Activated CD4-positive, CD25-positive, alpha-beta regulatory T cell treated with anti-CD3 and anti-CD28 coated beads, Interleukin-2, amount 50 U/mL, for 16 hours (primary cell): Measurements from ENCODE around the gene DRP2.
"Not testable (repeated sequence)": the region's sequence is repeated elsewhere in the genome, so short reads cannot be mapped to it uniquely, and the experiment has no call there.

Source experiments
- DNase-seq: peaks from one replicate; pipeline ENCODE4 v3.0.0-alpha.2; 2020; ENCODE audit warnings: low read depth, low spot score

DRP2 gene

GRCh38 chrX:101241531-101241930 is 21.9 kb downstream of the DRP2 start:
- DNase-seq: no peak

- DNase-seq: no peak
Measured at GRCh38 chrX:101252634-101253033, 33.0 kb downstream of the DRP2 start.

DNA sequence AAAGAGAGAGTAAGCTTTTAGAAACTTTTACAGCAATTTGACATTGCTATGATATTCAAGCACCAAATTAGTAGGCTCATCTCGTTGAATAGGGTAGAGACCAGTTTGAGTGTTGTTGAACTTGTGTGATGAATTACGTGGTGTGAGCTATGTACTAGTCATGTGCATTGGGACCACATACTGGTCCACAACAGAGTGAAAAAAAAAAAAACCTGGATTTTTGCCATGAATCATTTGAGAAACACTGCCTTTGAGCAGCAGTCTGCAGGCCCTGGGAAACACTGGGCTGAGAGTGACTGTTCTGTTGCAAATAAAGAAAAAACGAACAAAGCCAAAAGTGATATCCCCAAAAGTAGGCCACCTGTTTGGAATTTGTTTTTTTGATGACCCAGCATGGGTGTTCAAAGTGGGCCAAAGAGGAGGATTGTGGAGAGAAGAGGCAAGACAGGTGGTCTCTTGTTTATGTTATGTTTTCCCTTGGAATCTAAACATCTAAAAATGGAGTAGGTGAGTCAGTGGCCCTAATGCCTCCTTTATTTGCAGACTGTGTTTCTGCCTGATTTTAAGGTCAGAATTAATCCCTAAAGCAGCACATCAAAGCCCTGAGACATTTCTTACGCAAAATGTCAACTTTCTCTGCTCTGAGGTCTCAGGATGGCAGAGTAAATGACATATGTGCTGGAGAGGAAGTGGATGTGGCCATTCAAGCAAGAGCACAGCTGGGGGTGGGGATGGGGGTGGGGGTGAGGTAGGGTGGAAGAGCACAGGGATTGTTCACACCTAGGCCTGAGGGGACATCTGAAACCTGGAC is 38.1 kb downstream of the DRP2 start:
- no peak for DNase-seq

DNA sequence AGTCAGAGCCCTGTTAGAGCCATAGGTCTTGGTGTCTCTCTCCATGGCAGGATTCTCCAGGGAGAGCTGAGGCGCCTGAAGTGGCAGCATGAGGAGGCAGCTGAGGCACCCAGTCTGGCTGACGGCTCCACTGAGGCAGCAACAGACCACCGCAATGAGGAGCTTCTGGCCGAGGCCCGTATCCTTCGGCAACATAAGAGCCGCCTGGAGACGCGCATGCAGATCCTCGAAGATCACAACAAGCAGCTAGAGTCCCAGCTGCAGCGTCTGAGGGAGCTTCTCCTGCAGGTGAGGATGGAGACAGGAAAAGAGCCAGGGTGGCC is 38.6 kb downstream of the DRP2 start:
- DNase-seq: no peak

DNA sequence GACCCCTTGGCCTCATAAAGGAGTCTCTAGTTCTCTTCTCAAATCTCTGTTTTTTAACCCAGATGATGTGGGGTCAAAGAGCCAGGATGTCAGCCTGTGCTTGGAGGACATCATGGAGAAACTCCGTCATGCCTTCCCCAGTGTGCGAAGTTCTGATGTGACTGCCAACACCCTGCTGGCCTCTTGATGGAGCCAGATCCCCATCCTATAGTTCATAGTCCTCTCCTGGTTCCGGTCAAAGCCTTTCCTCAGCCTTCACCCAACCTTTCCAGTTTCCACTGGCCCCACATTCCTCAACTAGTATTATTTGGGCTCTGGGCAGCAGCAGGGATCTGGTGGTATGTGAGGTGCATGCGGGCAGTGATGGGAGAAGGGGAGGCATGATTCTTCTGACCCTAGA is 40.8 kb downstream of the DRP2 start:
- no peak for DNase-seq

DNA sequence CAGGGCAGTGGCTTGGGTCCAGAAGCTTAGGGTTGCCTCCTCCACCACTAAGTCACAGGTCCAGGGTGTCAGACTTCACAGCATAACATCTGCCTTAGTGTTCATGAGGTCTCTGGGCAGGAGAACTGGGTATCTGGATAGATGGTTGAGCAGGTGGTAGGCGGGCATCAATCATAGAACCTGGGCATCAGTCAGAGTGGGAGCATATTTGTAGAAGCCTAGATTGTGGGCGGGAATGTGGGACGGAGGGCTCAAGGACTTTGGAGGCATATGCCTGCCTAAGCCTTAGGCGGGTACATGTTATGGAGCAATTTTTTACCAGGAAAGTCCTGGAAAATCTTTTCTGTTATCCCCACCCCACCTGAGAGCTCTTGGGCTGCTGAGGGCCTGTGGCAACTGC is 43.0 kb downstream of the DRP2 start:
- DNase-seq: no peak

DNA sequence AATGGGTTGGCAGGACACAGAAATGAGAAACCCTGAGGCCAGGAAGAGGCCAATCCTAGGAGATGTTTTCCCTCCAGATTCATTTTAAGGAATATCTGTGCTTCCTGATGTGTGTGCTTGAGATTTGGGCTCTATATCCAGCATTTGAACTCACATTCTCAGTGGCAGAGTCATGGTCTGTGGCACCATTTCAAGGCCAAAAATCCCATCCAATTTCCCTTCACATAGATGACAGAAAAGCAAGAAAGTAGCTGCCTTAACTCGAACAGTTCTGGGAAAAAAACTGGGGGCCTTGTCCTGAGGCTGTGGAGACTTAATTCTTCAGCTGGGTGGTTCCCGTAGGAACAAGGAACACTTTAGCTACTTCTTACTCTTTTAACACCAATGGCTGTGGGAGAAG is 44.2 kb downstream of the DRP2 start:
- DNase-seq: no peak

DNA sequence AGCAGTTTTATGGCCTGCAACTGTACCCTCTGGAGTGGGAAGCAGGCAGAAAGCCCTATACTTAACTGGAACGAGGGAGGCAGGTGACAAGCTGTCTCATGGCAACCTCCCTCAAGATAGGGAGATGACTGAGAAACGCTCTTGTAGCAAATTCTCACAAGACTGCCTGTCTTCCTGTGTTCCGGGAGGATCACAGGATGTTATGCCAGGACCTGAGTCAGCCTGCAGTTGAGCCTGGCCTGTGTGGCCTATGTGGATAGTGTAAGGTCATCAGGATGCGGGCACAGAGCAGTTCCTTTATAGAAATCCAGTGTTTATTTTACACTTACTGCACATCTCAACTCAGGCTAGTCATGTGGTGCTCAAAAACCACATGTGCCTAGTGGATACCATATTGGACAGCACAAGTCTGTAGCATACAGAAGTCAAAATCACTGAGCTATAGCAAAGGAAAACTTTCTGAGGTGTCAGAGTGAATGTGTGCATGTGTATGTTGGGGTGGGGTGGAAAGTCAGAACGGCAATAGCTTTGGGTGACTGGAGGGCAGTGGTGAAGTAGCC is 46.4 kb downstream of the DRP2 start:
- no peak for DNase-seq

- DNase-seq: no peak
Measured at GRCh38 chrX:101274198-101274597, 54.6 kb downstream of the DRP2 start.

GRCh38 chrX:101276238-101276637 is 56.7 kb downstream of the DRP2 start:
- no peak for DNase-seq

DNA sequence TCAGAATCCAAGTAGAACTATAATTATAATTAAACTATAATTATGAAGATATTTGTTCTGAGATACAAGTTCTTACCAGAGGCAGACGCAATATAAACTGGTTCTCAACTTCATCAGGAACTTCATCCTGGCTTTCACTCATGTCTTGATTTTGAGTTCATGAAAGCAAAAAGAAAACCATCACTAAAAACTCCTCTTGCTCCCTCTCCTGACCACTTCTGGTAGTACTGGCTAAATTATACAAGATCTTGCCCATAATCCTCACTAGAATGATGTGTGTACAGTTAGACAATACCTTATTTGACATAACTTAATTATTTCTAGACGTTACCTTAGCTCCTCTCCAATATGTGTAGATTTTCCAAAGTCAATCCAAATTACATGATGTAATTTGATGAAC is 67.8 kb downstream of the DRP2 start:
- DNase-seq: no peak

DNA sequence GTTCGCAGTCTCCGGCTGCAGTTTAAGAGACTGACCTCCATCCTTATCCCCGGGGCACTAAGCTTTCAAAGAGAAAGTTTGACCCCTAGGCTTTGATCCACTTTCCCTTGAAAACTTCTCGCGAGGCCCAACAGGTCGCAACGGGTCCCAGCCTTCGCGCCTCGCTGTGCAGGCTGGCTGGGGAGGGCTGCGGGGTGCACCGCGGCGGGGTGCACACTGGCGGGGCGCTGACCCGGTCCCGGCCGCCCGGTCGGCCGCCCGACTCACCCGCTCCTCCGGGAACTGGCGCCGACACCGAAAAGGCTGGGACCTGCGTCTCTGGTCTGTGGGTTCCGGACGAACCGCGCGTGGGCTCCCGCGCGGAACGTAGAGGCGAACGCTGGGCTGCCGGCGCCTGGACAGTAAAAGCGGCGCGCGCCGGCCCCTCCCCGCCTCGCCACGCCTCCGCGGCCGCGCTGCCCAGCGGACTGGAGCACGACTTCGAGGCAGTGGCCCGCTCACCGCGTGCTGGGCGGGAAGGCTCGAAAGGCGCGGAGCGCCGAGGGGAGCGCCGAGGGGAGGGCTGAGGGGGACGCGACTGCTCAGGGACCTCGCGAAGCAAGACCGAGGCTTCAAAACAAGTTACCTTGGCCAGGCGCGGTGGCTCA is 71.5 kb downstream of the DRP2 start, which contains the start of gene TAF7L:
TAF7L (minus strand) TSS at position 378 of the 647 bp plus-strand sequence. CDS start 3,791 bp downstream, outside the sequence.
- no peak for DNase-seq

- not testable (repeated sequence) for DNase-seq
Measured at GRCh38 chrX:101295603-101296002, 76.0 kb downstream of the DRP2 start.

- no peak for DNase-seq
Measured at GRCh38 chrX:101303790-101304189, 84.2 kb downstream of the DRP2 start.
